Brain microvascular endothelial cell (primary cell): Measurements from ENCODE around the gene DLGAP1.

Experiments
- DNase-seq: peaks from one replicate; pipeline ENCODE4 v3.0.0-alpha.2; 2020
- H3K27ac ChIP-seq: fragments of 250-450 bp; sonication (Bioruptor Pico); 2 replicates; pipeline ENCODE4 v1.5.1; 2020; ENCODE audit warnings: mild to moderate bottlenecking, moderate library complexity
- H3K27me3 ChIP-seq: fragments of 250-450 bp; sonication (Bioruptor Pico); replicated peaks from 2 replicates; pipeline ENCODE4 v1.5.1; 2020; ENCODE audit warnings: mild to moderate bottlenecking
- H3K36me3 ChIP-seq: fragments of 250-450 bp; sonication (Bioruptor Pico); replicated peaks from 2 replicates; pipeline ENCODE4 v1.5.1; 2020; ENCODE audit warnings: mild to moderate bottlenecking
- H3K4me3 ChIP-seq: 2 replicates; pipeline ENCODE4 v1.5.1; 2011; ENCODE audit warnings: low read depth, mild to moderate bottlenecking, control low read depth, low read length, moderate library complexity
- in situ Hi-C: cut with HindIII; loops from 2 replicates; pipeline ENCODE4 v1.10.0; 2017; ENCODE audit warnings: low sequenced_read_pairs, low pct_ligation_motif_present
- TF ChIP-seq, protein P1 (sequence below): IDR thresholded peaks from 2 replicates; pipeline ENCODE4 v1.5.1; 2011; ENCODE audit warnings: low read depth, mild to moderate bottlenecking, moderate library complexity, low read length, control low read depth, inconsistent platforms; ENCODE audit errors: missing control alignments

The DLGAP1 gene

DNA sequence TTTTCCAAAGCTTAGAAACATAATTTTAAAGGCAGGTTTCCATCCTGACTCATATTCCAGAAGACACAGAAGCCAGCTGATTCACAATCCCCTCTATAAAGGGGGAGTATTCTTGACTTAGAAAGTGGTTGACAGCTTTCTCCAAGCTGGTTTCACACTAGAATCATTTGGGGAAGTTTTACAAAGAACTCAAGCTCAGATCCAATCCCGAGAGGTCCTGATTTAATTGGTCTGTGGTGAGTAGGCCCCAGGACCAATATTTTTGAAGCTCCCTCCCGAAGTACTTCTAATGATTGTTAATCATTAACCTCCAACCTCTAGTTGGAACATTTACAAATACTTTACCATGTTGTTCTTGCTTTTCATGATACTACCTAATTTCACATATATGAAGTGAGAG lies 184.1 kb downstream of the DLGAP1 start:
- Histone ChIP-seq H3K27me3 (no peaks in the 10 kb centered on the region), H3K27ac (no peak overlapping the region), H3K36me3 (no peaks in the 10 kb centered on the region), H3K4me3 (no peak overlapping the region)
- in situ Hi-C loops: no loop called here
- no peak for DNase-seq
- TF ChIP-seq, protein P1, sequence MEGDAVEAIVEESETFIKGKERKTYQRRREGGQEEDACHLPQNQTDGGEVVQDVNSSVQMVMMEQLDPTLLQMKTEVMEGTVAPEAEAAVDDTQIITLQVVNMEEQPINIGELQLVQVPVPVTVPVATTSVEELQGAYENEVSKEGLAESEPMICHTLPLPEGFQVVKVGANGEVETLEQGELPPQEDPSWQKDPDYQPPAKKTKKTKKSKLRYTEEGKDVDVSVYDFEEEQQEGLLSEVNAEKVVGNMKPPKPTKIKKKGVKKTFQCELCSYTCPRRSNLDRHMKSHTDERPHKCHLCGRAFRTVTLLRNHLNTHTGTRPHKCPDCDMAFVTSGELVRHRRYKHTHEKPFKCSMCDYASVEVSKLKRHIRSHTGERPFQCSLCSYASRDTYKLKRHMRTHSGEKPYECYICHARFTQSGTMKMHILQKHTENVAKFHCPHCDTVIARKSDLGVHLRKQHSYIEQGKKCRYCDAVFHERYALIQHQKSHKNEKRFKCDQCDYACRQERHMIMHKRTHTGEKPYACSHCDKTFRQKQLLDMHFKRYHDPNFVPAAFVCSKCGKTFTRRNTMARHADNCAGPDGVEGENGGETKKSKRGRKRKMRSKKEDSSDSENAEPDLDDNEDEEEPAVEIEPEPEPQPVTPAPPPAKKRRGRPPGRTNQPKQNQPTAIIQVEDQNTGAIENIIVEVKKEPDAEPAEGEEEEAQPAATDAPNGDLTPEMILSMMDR: no peak

DNA sequence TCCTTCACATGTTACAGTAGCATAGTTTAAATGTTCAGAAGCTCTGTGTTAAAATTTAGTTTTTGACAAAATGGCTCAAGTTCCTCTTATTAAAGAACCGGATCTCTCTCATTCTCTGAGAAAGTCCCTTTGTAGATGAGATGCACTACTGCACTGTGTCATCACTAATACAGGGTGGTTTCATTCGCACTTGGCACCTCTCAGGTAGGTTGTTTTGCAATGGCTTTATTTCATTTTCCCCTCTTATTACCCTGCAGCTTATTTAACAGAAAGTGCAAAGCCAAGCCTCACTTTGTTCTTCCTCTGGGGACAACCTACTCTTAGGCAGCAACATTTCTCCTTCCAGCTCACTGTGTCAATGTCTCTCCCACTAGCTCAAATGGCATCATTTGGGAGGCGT lies 185.1 kb downstream of the DLGAP1 start:
- TF ChIP-seq, protein P1: no peak
- Histone ChIP-seq H3K36me3 (no peaks in the 10 kb centered on the region), H3K27me3 (no peaks in the 10 kb centered on the region), H3K4me3 (no peak overlapping the region), H3K27ac (no peak overlapping the region)
- in situ Hi-C loops: no loop called here
- no peak for DNase-seq

DNA sequence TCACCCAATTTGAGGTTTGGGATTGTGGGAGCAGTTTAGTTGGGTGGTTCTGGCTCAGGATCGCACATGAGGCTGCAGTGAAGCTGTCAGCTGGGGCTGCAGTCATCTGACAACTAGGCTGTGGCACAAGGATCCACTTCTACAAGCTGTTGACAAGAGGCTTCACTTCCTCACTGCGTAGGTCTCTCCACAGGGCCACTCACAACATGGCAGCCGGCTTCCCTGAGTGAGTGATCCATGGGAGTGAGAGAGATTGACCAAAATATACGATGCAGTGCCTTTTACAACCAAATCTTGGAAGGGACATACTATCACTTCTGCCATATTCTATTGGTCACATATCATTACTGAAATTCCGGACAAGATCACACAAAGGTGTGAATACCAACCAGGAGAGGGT lies 187.5 kb downstream of the DLGAP1 start:
- H3K27me3 ChIP-seq: no peaks in the 10 kb centered on the region
- TF ChIP-seq, protein P1: no peak
- no peaks in the 10 kb centered on the region for H3K36me3 ChIP-seq
- in situ Hi-C loops: no loop called here
- H3K4me3 ChIP-seq: no peak overlapping the region
- DNase-seq: no peak
- H3K27ac ChIP-seq: no peak overlapping the region

DNA sequence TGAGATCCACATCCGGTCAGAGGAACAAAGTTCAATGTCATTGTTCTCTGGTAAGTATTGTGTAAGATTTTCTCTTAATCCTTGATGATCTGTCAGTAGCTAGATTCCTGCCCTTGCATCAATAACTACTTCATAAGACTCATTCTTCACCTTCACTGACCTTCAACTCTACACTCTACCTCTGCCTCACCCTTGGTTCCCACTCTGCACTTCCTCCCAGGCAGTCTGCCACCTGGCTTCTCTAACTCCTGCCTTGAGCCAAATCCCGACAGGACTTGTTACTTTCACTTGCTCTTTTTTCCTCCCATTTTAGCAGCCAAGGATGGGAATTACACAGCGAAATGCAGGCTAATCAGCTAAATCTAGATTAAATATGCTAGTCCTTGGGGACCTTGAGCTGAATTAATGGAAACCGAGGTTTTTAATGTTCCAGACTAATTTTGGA lies 190.7 kb downstream of the DLGAP1 start:
- DNase-seq: no peak
- Histone ChIP-seq H3K36me3 (no peaks in the 10 kb centered on the region), H3K27me3 (no peaks in the 10 kb centered on the region), H3K4me3 (no peak overlapping the region), H3K27ac (no peak overlapping the region)
- in situ Hi-C loops: no loop called here
- TF ChIP-seq, protein P1: no peak

DNA sequence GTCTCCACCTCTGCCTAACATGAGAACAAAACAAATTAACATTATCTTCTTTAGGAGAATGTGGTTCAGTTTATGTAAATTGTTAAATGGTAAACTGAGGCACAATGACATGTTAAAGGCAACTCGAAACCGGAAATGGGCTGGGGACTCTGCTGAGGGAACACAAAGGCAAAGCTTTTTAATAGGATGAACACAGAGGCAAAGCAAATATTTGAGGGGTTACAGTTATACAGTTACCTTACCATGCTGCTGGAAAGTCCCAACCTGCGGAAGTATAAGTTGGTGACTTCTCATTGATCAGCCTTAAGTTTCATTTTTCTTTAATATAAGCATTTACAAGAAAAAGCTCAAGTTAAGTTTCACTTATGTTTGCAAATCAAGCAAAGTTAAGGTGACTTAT lies 195.0 kb downstream of the DLGAP1 start:
- no peak overlapping the region for H3K27ac ChIP-seq
- no peak for DNase-seq
- no peaks in the 10 kb centered on the region for H3K27me3 ChIP-seq
- in situ Hi-C loops: no loop called here
- no peaks in the 10 kb centered on the region for H3K36me3 ChIP-seq
- no peak overlapping the region for H3K4me3 ChIP-seq
- TF ChIP-seq, protein P1: no peak

DNA sequence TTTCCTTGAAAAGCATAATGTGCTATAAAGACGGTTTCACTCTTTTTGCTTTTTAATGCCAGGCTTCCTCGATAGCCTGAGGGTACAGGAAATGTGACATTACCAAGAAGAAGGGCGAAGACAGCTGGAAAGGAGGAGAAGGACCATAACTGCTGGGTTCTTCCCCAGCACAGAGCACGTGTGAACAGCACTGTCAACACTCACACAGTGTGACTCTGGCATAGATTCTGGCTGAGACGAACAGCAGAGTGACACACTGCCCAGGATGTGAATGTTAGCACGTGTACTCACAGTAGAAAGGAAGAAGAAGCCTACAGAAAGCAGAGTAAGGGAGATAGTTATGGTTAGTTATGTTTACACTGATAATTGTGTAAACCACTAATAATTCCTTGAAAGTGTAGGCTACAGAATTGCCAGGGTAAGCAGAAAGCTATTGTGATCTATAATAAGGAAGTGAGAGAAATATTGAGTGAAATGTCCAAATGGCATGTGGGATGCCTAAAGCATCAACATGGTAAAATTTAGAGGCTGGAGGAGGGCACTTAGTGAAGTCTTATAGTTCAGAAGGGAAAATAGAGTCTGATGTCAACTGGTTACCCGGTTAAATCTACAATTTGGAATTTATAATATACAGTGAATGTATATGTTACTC lies 198.2 kb downstream of the DLGAP1 start:
- H3K4me3 ChIP-seq: no peak overlapping the region
- TF ChIP-seq, protein P1: no peak
- no peak for DNase-seq
- H3K36me3 ChIP-seq: no peaks in the 10 kb centered on the region
- H3K27me3 ChIP-seq: no peaks in the 10 kb centered on the region
- no peak overlapping the region for H3K27ac ChIP-seq
- in situ Hi-C loops: no loop called here
